Loucy (cell line): ENCODE results near the gene KRT80.

Source experiments
- H2AFZ ChIP-seq: fragments of 200-600 bp; sonication (generic); 2 replicates; pipeline ENCODE4 v1.6.0; 2016; ENCODE audit warnings: antibody characterized with exemption, mild to moderate bottlenecking, low read length, moderate library complexity
- H3F3A ChIP-seq: fragments of 200-600 bp; 2 replicates; pipeline ENCODE4 v1.6.0; 2016; ENCODE audit warnings: antibody characterized with exemption, low read depth, mild to moderate bottlenecking
- H3K27me3 ChIP-seq: fragments of 200-600 bp; sonication (generic); 2 replicates; pipeline ENCODE4 v1.6.1; 2014; ENCODE audit warnings: low read length, mild to moderate bottlenecking; ENCODE audit not compliant: insufficient read depth, poor library complexity, severe bottlenecking
- H3K36me3 ChIP-seq: fragments of 200-600 bp; sonication (generic); 2 replicates; pipeline ENCODE4 v1.6.1; 2016; ENCODE audit warnings: low read length; ENCODE audit not compliant: insufficient read depth
- H3K4me1 ChIP-seq: fragments of 200-600 bp; sonication (generic); 2 replicates; pipeline ENCODE4 v1.5.1; 2014; ENCODE audit warnings: low read length, mild to moderate bottlenecking; ENCODE audit not compliant: insufficient read depth, poor library complexity, severe bottlenecking
- H3K4me2 ChIP-seq: fragments of 200-600 bp; sonication (generic); 2 replicates; pipeline ENCODE4 v1.6.0; 2014; ENCODE audit warnings: antibody characterized with exemption, low read length, low read depth, mild to moderate bottlenecking; ENCODE audit not compliant: poor library complexity, severe bottlenecking
- H3K4me3 ChIP-seq: fragments of 200-600 bp; sonication (generic); 2 replicates; pipeline ENCODE4 v1.5.1; 2014; ENCODE audit warnings: low read length, mild to moderate bottlenecking, mixed read lengths; ENCODE audit not compliant: poor library complexity, severe bottlenecking
- H3K79me2 ChIP-seq: fragments of 200-600 bp; sonication (generic); 2 replicates; pipeline ENCODE4 v1.6.1; 2014; ENCODE audit warnings: low read length; ENCODE audit not compliant: insufficient read depth
- H3K9ac ChIP-seq: fragments of 200-600 bp; sonication (generic); 2 replicates; pipeline ENCODE4 v1.6.0; 2014; ENCODE audit warnings: mild to moderate bottlenecking, low read depth, low read length, moderate library complexity; ENCODE audit not compliant: poor library complexity, severe bottlenecking
- H3K9me2 ChIP-seq: fragments of 200-600 bp; sonication (generic); replicated peaks from 2 replicates; pipeline ENCODE4 v1.6.1; 2016; ENCODE audit warnings: low read depth, low read length, mixed read lengths
- H3K9me3 ChIP-seq: fragments of 200-600 bp; sonication (generic); 2 replicates; pipeline ENCODE4 v1.6.1; 2014; ENCODE audit warnings: mild to moderate bottlenecking, antibody characterized with exemption, low read length, low read depth; ENCODE audit not compliant: insufficient read depth
- H4K20me1 ChIP-seq: fragments of 200-600 bp; sonication (generic); 2 replicates; pipeline ENCODE4 v1.6.0; 2014; ENCODE audit warnings: antibody characterized with exemption, low read length, mild to moderate bottlenecking; ENCODE audit not compliant: insufficient read depth, poor library complexity, severe bottlenecking
- CTCF ChIP-seq: fragments of 200-600 bp; sonication (generic); conservative IDR thresholded peaks from 2 replicates; pipeline ENCODE4 v1.5.1; 2014; ENCODE audit warnings: mild to moderate bottlenecking, antibody characterized with exemption, low read length
- EZH2phosphoT487 ChIP-seq: fragments of 200-600 bp; IDR thresholded peaks from 2 replicates; pipeline ENCODE4 v1.6.1; 2018; ENCODE audit warnings: antibody characterized with exemption, mild to moderate bottlenecking, moderate library complexity, borderline replicate concordance

Gene KRT80

GRCh38 chr12:52183971-52184370 lies 7.8 kb downstream of the KRT80 start:
- H2AFZ ChIP-seq, result no peak overlapping the region; the same call in 1 of the 2 replicates
- no peaks in the 10 kb centered on the region for H3K36me3 ChIP-seq
- peaks cover 20% of the 10 kb centered on the region for H3K4me1 ChIP-seq

DNA sequence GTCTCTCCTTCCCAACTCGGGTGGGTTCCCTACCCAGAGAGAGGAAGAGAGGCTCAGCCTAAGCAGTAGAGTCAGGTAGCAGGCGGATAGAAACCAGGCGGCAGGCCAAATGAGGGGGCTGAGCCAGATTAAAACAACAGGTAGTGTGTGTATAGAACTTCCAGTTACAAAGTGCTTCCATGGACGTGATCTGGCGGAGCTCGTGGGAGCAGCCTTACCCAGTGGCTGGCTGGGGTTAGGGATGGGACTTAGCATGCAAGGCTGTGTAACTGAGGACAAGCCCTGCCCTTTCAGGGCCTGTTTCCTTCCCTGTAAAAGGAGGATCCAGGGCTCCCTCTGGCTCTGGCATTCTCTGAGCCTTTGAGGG lies 8.3 kb downstream of the KRT80 start:
- Histone ChIP-seq H4K20me1 (no peaks in the 10 kb centered on the region), H3K9me3 (no peaks in the 10 kb centered on the region), H3K79me2 (no peaks in the 10 kb centered on the region), H3K4me3 (no peak overlapping the region), H3K9me2 (no peaks in the 10 kb centered on the region), H2AFZ (no peak overlapping the region), H3K9ac (no peak overlapping the region), H3F3A (no peaks in the 10 kb centered on the region), H3K4me2 (no peak overlapping the region), H3K4me1 (peaks cover 20% of the 10 kb centered on the region), H3K27me3 (no peaks in the 10 kb centered on the region), H3K36me3 (no peaks in the 10 kb centered on the region)
- TF ChIP-seq CTCF, result no peak
- no peak for TF ChIP-seq EZH2phosphoT487

More at GRCh38 chr12:52183971-52184370, 7.8 kb downstream of the KRT80 start:
- Histone ChIP-seq H3F3A (no peaks in the 10 kb centered on the region), H3K9ac (no peak overlapping the region), H3K4me2 (no peak overlapping the region), H4K20me1 (no peaks in the 10 kb centered on the region), H3K9me2 (no peaks in the 10 kb centered on the region), H3K4me3 (no peak overlapping the region), H3K27me3 (no peaks in the 10 kb centered on the region), H3K9me3 (no peaks in the 10 kb centered on the region), H3K79me2 (no peaks in the 10 kb centered on the region)
- TF ChIP-seq EZH2phosphoT487, result no peak
- TF ChIP-seq CTCF, result no peak

DNA sequence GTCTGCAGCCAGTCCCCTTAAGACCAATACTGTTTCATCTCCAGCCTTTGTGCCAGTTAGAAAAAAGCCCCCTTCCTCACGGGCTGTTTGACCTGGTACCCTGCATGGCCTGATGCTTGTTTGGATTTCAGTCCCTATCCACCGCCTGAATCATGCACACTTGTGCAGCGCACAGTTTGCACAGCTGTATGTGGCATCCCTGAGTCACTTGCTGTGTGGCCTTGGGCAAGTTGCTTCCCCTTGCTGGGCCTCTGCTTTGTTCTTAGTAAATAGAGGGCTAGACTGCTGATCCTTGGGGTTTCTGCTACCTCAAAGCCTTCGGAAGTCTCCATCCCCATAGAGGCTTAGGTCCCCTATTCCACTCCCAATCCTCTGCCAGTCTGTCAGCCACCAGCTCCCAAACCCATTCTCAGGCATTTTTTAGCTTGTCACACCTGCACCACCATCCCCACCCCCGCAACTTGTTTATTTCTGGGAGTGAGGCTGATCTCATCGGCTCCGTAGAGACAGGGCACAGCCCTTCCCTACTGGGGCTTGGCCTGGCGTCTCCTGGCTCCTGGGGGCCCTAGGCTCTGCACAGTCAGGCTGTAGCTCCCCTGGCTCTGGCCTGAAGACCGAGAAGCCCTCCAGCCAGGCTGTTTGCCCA lies 8.8 kb downstream of the KRT80 start:
- H3K9me3 ChIP-seq, result no peaks in the 10 kb centered on the region
- peaks cover 20% of the 10 kb centered on the region for H3K4me1 ChIP-seq
- TF ChIP-seq EZH2phosphoT487 (no peak), CTCF (no peak)
- H3K27me3 ChIP-seq, result no peaks in the 10 kb centered on the region
- H3K9ac ChIP-seq, result no peak overlapping the region
- H3K36me3 ChIP-seq, result no peaks in the 10 kb centered on the region
- no peaks in the 10 kb centered on the region for H4K20me1 ChIP-seq
- no peak overlapping the region for H3K4me3 ChIP-seq
- H2AFZ ChIP-seq, result no peak overlapping the region
- no peaks in the 10 kb centered on the region for H3K9me2 ChIP-seq
- no peaks in the 10 kb centered on the region for H3K79me2 ChIP-seq
- H3K4me2 ChIP-seq, result no peak overlapping the region
- no peaks in the 10 kb centered on the region for H3F3A ChIP-seq
